DOHH2 (cell line): Measurements from ENCODE around the gene TUBB3.

ENCODE experiments used
- H3F3A ChIP-seq: fragments of 200-600 bp; sonication (generic), shearing (Covaris generic); 2 replicates; pipeline ENCODE4 v1.6.0; 2016; ENCODE audit warnings: antibody characterized with exemption, mild to moderate bottlenecking; ENCODE audit not compliant: control insufficient read depth, insufficient read depth
- H3K27ac ChIP-seq: fragments of 200-600 bp; sonication (generic); 2 replicates; pipeline ENCODE4 v1.5.1; 2014; ENCODE audit warnings: low read depth, mild to moderate bottlenecking, low read length, moderate library complexity
- H3K27me3 ChIP-seq: fragments of 200-600 bp; sonication (generic); 2 replicates; pipeline ENCODE4 v1.6.1; 2014; ENCODE audit warnings: mild to moderate bottlenecking, low read length, mixed read lengths; ENCODE audit not compliant: control insufficient read depth
- H3K36me3 ChIP-seq: fragments of 200-600 bp; sonication (generic); 2 replicates; pipeline ENCODE4 v1.6.1; 2014; ENCODE audit warnings: mild to moderate bottlenecking, low read length, moderate library complexity, mixed read lengths; ENCODE audit not compliant: control insufficient read depth
- H3K4me1 ChIP-seq: fragments of 200-600 bp; sonication (generic); 2 replicates; pipeline ENCODE4 v1.6.1; 2014; ENCODE audit warnings: mild to moderate bottlenecking, low read length, mixed read lengths; ENCODE audit not compliant: control insufficient read depth
- H3K4me2 ChIP-seq: fragments of 200-600 bp; sonication (generic); 2 replicates; pipeline ENCODE4 v1.6.0; 2014; ENCODE audit warnings: mild to moderate bottlenecking, low read length, moderate library complexity
- H3K4me3 ChIP-seq: fragments of 200-600 bp; sonication (generic); 2 replicates; pipeline ENCODE4 v1.5.1; 2014; ENCODE audit warnings: mild to moderate bottlenecking, low read length, mixed read lengths
- H3K79me2 ChIP-seq: fragments of 200-600 bp; sonication (generic); 2 replicates; pipeline ENCODE4 v1.6.1; 2014; ENCODE audit warnings: mild to moderate bottlenecking, low read length, mixed read lengths; ENCODE audit not compliant: control insufficient read depth
- H3K9me2 ChIP-seq: fragments of 200-600 bp; sonication (generic); replicated peaks from 2 replicates; pipeline ENCODE4 v1.6.1; 2014; ENCODE audit warnings: mild to moderate bottlenecking, low read length, mixed read lengths; ENCODE audit not compliant: control insufficient read depth
- H3K9me3 ChIP-seq: fragments of 200-600 bp; sonication (generic); 2 replicates; pipeline ENCODE4 v1.6.1; 2014; ENCODE audit warnings: antibody characterized with exemption, low read length, mixed read lengths; ENCODE audit not compliant: control insufficient read depth, insufficient read depth
- H4K20me1 ChIP-seq: fragments of 200-600 bp; sonication (generic); 2 replicates; pipeline ENCODE4 v1.6.0; 2014; ENCODE audit warnings: low read depth, mild to moderate bottlenecking, antibody characterized with exemption, low read length, moderate library complexity; ENCODE audit not compliant: control insufficient read depth, insufficient read depth
- EZH2phosphoT487 ChIP-seq: fragments of 200-600 bp; sonication (generic); IDR thresholded peaks from 2 replicates; pipeline ENCODE4 v1.6.1; 2017; ENCODE audit warnings: borderline replicate concordance, mild to moderate bottlenecking, antibody characterized with exemption, low read length, moderate library complexity, mixed read lengths
- TF ChIP-seq, protein P1 (sequence below): fragments of 200-600 bp; sonication (generic); IDR thresholded peaks from one replicate; pipeline ENCODE4 v1.5.1; 2014; ENCODE audit warnings: antibody characterized with exemption, mild to moderate bottlenecking, low read depth, low read length; ENCODE audit not compliant: poor library complexity, severe bottlenecking

TUBB3 gene

DNA sequence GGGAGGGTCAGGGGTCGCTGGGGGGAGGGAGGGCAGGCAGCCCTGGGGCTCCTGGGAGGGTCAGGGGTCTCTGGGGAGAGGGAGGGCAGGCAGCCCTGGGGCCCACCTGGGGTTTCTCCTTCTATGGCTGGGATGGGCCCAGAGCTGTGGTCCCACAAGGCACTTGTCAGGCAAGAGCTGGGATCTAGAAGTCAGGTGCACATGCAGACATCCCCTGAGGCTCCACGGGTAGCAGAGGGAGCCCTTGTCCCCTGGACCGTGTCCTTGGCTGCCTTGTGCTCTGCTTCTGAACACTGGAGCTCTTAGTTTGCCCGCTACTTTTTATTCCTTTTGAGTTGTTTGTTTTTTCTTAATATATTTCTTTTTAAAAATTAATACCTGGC lies 1.8 kb downstream of the TUBB3 start:
- H3K79me2 ChIP-seq: peaks cover 78% of the 10 kb centered on the region
- no peaks in the 10 kb centered on the region for H3K27me3 ChIP-seq
- peaks cover 57% of the 10 kb centered on the region for H3K36me3 ChIP-seq
- H3K4me3 ChIP-seq: peak overlapping the region; percentile 90
- H3F3A ChIP-seq: peaks cover 20% of the 10 kb centered on the region
- H3K4me1 ChIP-seq: peaks cover 48% of the 10 kb centered on the region
- no peaks in the 10 kb centered on the region for H3K9me2 ChIP-seq
- TF ChIP-seq, protein P1, sequence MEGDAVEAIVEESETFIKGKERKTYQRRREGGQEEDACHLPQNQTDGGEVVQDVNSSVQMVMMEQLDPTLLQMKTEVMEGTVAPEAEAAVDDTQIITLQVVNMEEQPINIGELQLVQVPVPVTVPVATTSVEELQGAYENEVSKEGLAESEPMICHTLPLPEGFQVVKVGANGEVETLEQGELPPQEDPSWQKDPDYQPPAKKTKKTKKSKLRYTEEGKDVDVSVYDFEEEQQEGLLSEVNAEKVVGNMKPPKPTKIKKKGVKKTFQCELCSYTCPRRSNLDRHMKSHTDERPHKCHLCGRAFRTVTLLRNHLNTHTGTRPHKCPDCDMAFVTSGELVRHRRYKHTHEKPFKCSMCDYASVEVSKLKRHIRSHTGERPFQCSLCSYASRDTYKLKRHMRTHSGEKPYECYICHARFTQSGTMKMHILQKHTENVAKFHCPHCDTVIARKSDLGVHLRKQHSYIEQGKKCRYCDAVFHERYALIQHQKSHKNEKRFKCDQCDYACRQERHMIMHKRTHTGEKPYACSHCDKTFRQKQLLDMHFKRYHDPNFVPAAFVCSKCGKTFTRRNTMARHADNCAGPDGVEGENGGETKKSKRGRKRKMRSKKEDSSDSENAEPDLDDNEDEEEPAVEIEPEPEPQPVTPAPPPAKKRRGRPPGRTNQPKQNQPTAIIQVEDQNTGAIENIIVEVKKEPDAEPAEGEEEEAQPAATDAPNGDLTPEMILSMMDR: no peak
- no peak for TF ChIP-seq EZH2phosphoT487
- peaks cover 14% of the 10 kb centered on the region for H4K20me1 ChIP-seq
- no peaks in the 10 kb centered on the region for H3K9me3 ChIP-seq
- peak overlapping the region; percentile 84 for H3K4me2 ChIP-seq
- H3K27ac ChIP-seq: peak overlapping the region; percentile 86

DNA sequence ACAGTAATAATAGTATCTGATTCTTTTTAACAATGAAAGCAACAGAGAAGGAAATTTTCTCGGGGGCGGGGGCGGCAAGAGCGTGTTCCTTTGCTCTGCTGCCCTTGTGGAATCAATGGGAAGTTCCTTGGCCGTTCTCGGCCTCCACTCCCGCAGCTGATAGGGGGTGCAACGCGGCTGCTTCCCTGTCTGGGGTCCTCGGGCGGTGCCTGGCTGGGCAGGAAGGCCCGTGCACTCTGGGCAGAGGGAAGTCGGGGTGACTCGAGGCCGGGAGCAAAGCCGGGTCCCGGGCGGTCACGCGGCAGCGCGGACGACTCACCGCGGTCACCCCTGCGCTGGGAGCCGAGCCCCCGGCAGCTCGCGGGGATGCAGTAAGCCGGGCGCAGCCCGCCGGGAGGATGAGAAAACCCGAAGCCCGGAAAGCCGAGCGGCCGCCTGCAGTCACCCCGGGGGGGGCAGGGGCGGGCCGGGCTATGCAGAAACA lies 2.5 kb downstream of the TUBB3 start:
- Histone ChIP-seq H3K4me1 (peaks cover 41% of the 10 kb centered on the region), H3K9me3 (no peaks in the 10 kb centered on the region), H3K27ac (peak overlapping the region; percentile 86), H3F3A (peaks cover 17% of the 10 kb centered on the region), H3K9me2 (no peaks in the 10 kb centered on the region), H3K79me2 (peaks cover 84% of the 10 kb centered on the region), H3K27me3 (no peaks in the 10 kb centered on the region), H3K36me3 (peaks cover 65% of the 10 kb centered on the region), H3K4me2 (peak overlapping the region; percentile 84), H3K4me3 (peak overlapping the region; percentile 90), H4K20me1 (peaks cover 14% of the 10 kb centered on the region)
- no peak for TF ChIP-seq EZH2phosphoT487
- TF ChIP-seq, protein P1: peak; percentile 24

DNA sequence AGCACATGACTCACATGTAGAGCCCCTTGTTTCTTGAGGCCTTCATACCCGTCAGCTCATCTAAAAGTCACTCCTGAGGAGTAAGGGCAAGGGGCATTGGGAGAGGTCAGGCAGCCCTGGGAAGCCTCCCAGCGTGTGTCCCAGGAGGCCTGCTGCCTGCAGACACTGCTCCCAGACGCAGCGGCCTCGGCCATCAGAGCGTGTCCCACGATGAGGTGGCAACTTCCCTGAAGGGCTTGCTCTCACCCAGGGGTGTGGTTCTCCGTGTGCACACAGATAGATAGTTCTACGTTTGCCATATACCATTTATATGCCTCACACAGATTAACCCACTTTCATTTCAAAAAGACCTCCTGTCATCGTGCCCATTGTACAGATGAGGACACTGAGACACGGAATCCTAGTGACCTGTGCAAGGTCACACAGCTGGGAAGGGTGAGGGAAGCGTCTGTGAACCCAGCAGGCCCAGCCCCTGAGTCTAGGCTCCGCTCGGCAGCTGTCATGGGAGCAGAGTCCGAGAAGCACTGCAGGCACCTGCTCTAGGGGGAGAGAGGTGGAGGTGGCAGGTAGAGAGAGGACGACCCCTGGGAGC lies 8.3 kb downstream of the TUBB3 start:
- H3K4me1 ChIP-seq: peaks cover 10% of the 10 kb centered on the region
- no peak overlapping the region for H3K27ac ChIP-seq
- peaks cover 96% of the 10 kb centered on the region for H3K36me3 ChIP-seq
- TF ChIP-seq, protein P1: no peak
- TF ChIP-seq EZH2phosphoT487: no peak
- H4K20me1 ChIP-seq: peaks cover 25% of the 10 kb centered on the region
- no peaks in the 10 kb centered on the region for H3K9me3 ChIP-seq
- H3K4me3 ChIP-seq: no peak overlapping the region
- peaks cover 62% of the 10 kb centered on the region for H3K79me2 ChIP-seq
- H3K9me2 ChIP-seq: no peaks in the 10 kb centered on the region
- peaks cover 13% of the 10 kb centered on the region for H3F3A ChIP-seq
- no peak overlapping the region for H3K4me2 ChIP-seq
- H3K27me3 ChIP-seq: no peaks in the 10 kb centered on the region
